GM21619 (cell line): ENCODE results near the gene PTRH1.

Experiments used
- ATAC-seq: cut with Tn5 transposase; IDR thresholded peaks from one replicate; pipeline ENCODE4 v1.9.1; 2021; ENCODE audit not compliant: unreplicated experiment

The PTRH1 gene

GRCh38 chr9:127664678-127665507 is 50.6 kb downstream of the PTRH1 start:
- ATAC-seq, result no peak

- no peak for ATAC-seq
These were observed 51.2 kb downstream of the PTRH1 start for GRCh38 chr9:127664324-127664677.
